Caco-2 (cell line): ENCODE data around the gene WNT16. TPM values are rescaled to one million over a fixed set of nuclear protein-coding genes. Genes with fewer than 3 reads are reported as not detected.

Source experiments
- BruUV-seq: library from RNA; stranded (reverse); fragments of 400-500 nt; replicated peaks from 2 replicates; lab custom pipeline; 2021; lab: Mats Ljungman, UMichigan
- CTCF ChIA-PET: fragments of 300-600 bp; sonication (Branson Sonifier 250); formaldehyde crosslinking; loops from one replicate; lab custom pipeline; 2022; ENCODE audit warnings: antibody characterized with exemption; lab: Charles Lee
- POLR2A ChIA-PET: fragments of 300-600 bp; sonication (Branson Sonifier 250); formaldehyde crosslinking; loops from one replicate; lab custom pipeline; 2022; ENCODE audit warnings: antibody characterized with exemption; lab: Charles Lee
- DNase-seq, 2 experiments: peaks; one replicate each; pipeline versions ENCODE4 v3.0.0 to v3.0.0-alpha.2; 2020 to 2022
- H3K27me3 ChIP-seq: replicated peaks from 2 replicates; pipeline ENCODE4 v1.6.0; 2011; ENCODE audit warnings: low read length; ENCODE audit not compliant: control insufficient read depth, insufficient read depth
- H3K36me3 ChIP-seq: 2 replicates; pipeline ENCODE4 v1.5.1; 2011; ENCODE audit warnings: low read length; ENCODE audit not compliant: control insufficient read depth, insufficient read depth
- H3K4me1 ChIP-seq: fragments of 250-450 bp; sonication (Bioruptor Pico); 2 replicates; pipeline ENCODE4 v1.5.1; 2020; ENCODE audit warnings: mild to moderate bottlenecking
- H3K4me3 ChIP-seq: 2 replicates; pipeline ENCODE4 v1.5.1; 2011; ENCODE audit warnings: low read depth, mild to moderate bottlenecking, control low read depth, low read length
- H3K9me3 ChIP-seq: fragments of 250-450 bp; sonication (Bioruptor Pico); 2 replicates; pipeline ENCODE4 v1.5.1; 2020; ENCODE audit warnings: mild to moderate bottlenecking, moderate library complexity
- H3K27ac Mint-ChIP-seq: one replicate; pipeline ENCODE4 v1.8.0; 2022; ENCODE audit warnings: mixed read lengths; ENCODE audit not compliant: unreplicated experiment
- H3K27me3 Mint-ChIP-seq: one replicate; pipeline ENCODE4 v1.8.0; 2022; ENCODE audit warnings: mixed read lengths; ENCODE audit not compliant: insufficient read depth, unreplicated experiment
- H3K36me3 Mint-ChIP-seq: one replicate; pipeline ENCODE4 v1.8.0; 2022; ENCODE audit warnings: mild to moderate bottlenecking, mixed read lengths; ENCODE audit not compliant: insufficient read depth, unreplicated experiment
- H3K4me1 Mint-ChIP-seq: one replicate; pipeline ENCODE4 v1.8.0; 2022; ENCODE audit warnings: low read depth, mixed read lengths; ENCODE audit not compliant: unreplicated experiment
- H3K4me3 Mint-ChIP-seq: one replicate; pipeline ENCODE4 v1.8.0; 2022; ENCODE audit warnings: mild to moderate bottlenecking, moderate library complexity, mixed read lengths; ENCODE audit not compliant: unreplicated experiment
- H3K9me3 Mint-ChIP-seq: one replicate; pipeline ENCODE4 v1.8.0; 2022; ENCODE audit warnings: mixed read lengths; ENCODE audit not compliant: unreplicated experiment
- CTCF ChIP-seq, 2 experiments: fragments of 200-600 bp in 1 of 2; IDR thresholded peaks; 1 replicate in 1 of 2; 2 replicates in 1 of 2; pipeline versions ENCODE4 v1.5.1 to v1.8.0; 2011 to 2022; ENCODE audit warnings: antibody characterized with exemption in 1 of 2, control low read depth in 1 of 2, inconsistent platforms in 1 of 2, low read depth in 1 of 2, low read length in 1 of 2, mild to moderate bottlenecking in 1 of 2, moderate library complexity in 1 of 2; ENCODE audit not compliant: insufficient read depth in 1 of 2, severe bottlenecking in 1 of 2, unreplicated experiment in 1 of 2
- intact Hi-C: fragments of 100-400 bp; cut with micrococcal nuclease; formaldehyde crosslinking; loops from one replicate; pipeline ENCODE4 v1.10.0; 2022; ENCODE audit not compliant: unreplicated experiment
- total RNA-seq: library from RNA; stranded (reverse); gene quantifications from 2 replicates; pipeline ENCODE4 v1.2.3, GENCODE V29; 2022

Gene WNT16
- total RNA-seq, 1 experiment from 2014 or later: not detected

- Histone ChIP-seq H3K27me3 (no peaks in the 10 kb centered on the region), H3K4me1 (no peaks in the 10 kb centered on the region), H3K4me3 (no peak overlapping the region), H3K36me3 (no peaks in the 10 kb centered on the region; the same call in 1 of the 2 replicates), H3K9me3 (no peaks in the 10 kb centered on the region)
- Mint-ChIP-seq H3K4me3 (no peak overlapping the region), H3K36me3 (peaks cover 6% of the 10 kb centered on the region), H3K9me3 (no peaks in the 10 kb centered on the region), H3K27ac (no peak overlapping the region), H3K27me3 (no peaks in the 10 kb centered on the region), H3K4me1 (no peaks in the 10 kb centered on the region)
- intact Hi-C loops: loop anchor here (5.0 kb wide), 1 partner anchor 78 kb away; no protein-coding TSS in a partner anchor
- no peak for DNase-seq
- CTCF ChIA-PET: no interaction called here
- POLR2A ChIA-PET: interaction anchor here (1.4 kb wide), 1 partner anchor 26 kb away, joined by 3 read pairs; the partner anchor contains the start of gene FAM3C
- BruUV-seq: no TSS peak
- no peak for TF ChIP-seq CTCF (IDR thresholded peaks at IDR 0.05; ENCODE audit: insufficient read depth in 1 of 2, low read depth in 1 of 2, low read length in 1 of 2, severe bottlenecking in 1 of 2, unreplicated experiment in 1 of 2)
These were observed 40.7 kb downstream of the WNT16 start for GRCh38 chr7:121369462-121369861.

GRCh38 chr7:121371367-121371766, 42.6 kb downstream of the WNT16 start:
- ChIA-PET CTCF (no interaction called here), POLR2A (no interaction called here)
- no TSS peak for BruUV-seq
- Histone ChIP-seq H3K4me3 (no peak overlapping the region), H3K36me3 (no peaks in the 10 kb centered on the region; the same call in 1 of the 2 replicates), H3K4me1 (no peaks in the 10 kb centered on the region), H3K9me3 (no peaks in the 10 kb centered on the region), H3K27me3 (no peaks in the 10 kb centered on the region)
- no peaks in the 10 kb centered on the region for H3K27me3 Mint-ChIP-seq
- H3K36me3 Mint-ChIP-seq: peaks cover 14% of the 10 kb centered on the region
- peaks cover 13% of the 10 kb centered on the region for H3K4me1 Mint-ChIP-seq
- no peak overlapping the region for H3K27ac Mint-ChIP-seq
- H3K9me3 Mint-ChIP-seq: no peaks in the 10 kb centered on the region
- H3K4me3 Mint-ChIP-seq: no peak overlapping the region
- no peak for DNase-seq
- intact Hi-C loops: no loop called here
- TF ChIP-seq CTCF (IDR thresholded peaks at IDR 0.05; ENCODE audit: insufficient read depth in 1 of 2, low read depth in 1 of 2, low read length in 1 of 2, severe bottlenecking in 1 of 2, unreplicated experiment in 1 of 2): no peak

GRCh38 chr7:121371883-121372282, 43.1 kb downstream of the WNT16 start:
- no peak for DNase-seq
- peaks cover 13% of the 10 kb centered on the region for H3K4me1 Mint-ChIP-seq
- H3K4me1 ChIP-seq: no peaks in the 10 kb centered on the region
- no peaks in the 10 kb centered on the region for H3K27me3 ChIP-seq
- ChIA-PET CTCF (no interaction called here), POLR2A (no interaction called here)
- H3K4me3 Mint-ChIP-seq: no peak overlapping the region
- no peak for TF ChIP-seq CTCF (IDR thresholded peaks at IDR 0.05; ENCODE audit: insufficient read depth in 1 of 2, low read depth in 1 of 2, low read length in 1 of 2, severe bottlenecking in 1 of 2, unreplicated experiment in 1 of 2)
- no peak overlapping the region for H3K4me3 ChIP-seq
- no peaks in the 10 kb centered on the region for H3K9me3 ChIP-seq
- intact Hi-C loops: no loop called here
- no peak overlapping the region for H3K27ac Mint-ChIP-seq
- no peaks in the 10 kb centered on the region; the same call in 1 of the 2 replicates for H3K36me3 ChIP-seq
- no peaks in the 10 kb centered on the region for H3K9me3 Mint-ChIP-seq
- no TSS peak for BruUV-seq
- H3K27me3 Mint-ChIP-seq: no peaks in the 10 kb centered on the region
- peaks cover 15% of the 10 kb centered on the region for H3K36me3 Mint-ChIP-seq
